Pancreas (tissue), 10 donors: ENCODE data around the gene ZSCAN5C. TPM values are rescaled to one million over a fixed set of nuclear protein-coding genes. Genes with fewer than 3 reads are reported as not detected.
"Not testable (repeated sequence)": the region's sequence is repeated elsewhere in the genome, so short reads cannot be mapped to it uniquely, and the experiment has no call there.

Experiments
- ATAC-seq, 4 donors: fragments of 200-7000 bp; cut with Tn5 transposase; one replicate each; pipeline versions ENCODE4 v1.8.0 to v1.9.1; 2020; ENCODE audit warnings: mild to moderate bottlenecking in 4 of 4, moderate library complexity in 4 of 4
- DNase-seq, 6 donors: peaks; one replicate each; pipeline ENCODE4 v3.0.0-alpha.2; 2020
- FAIRE-seq: peaks from 2 replicates; lab custom pipeline; 2012; peaks lifted over from hg19 to GRCh38; lab: Jason Lieb, UNC
- H3K27ac ChIP-seq, 4 donors: fragments of 200-600 bp; sonication (generic); 1 replicate in 3 of 4; 2 replicates in 1 of 4; pipeline versions ENCODE4 v1.5.0 to v1.8.0; 2020
- H3K27me3 ChIP-seq, 4 donors: fragments of 200-600 bp; one replicate each; pipeline ENCODE4 v1.8.0; 2021
- H3K36me3 ChIP-seq, 3 donors: fragments of 200-600 bp; sonication (generic) in 1 of 3; one replicate each; pipeline versions ENCODE4 v1.5.0 to v1.8.0; 2020 to 2021
- H3K4me1 ChIP-seq, 3 donors: fragments of 200-600 bp; one replicate each; pipeline ENCODE4 v1.8.0; 2021
- H3K4me3 ChIP-seq, 4 donors: fragments of 200-600 bp; sonication (generic) in 2 of 4; one replicate each; pipeline versions ENCODE4 v1.5.0 to v1.8.0; 2020 to 2021
- H3K9me3 ChIP-seq, 4 donors: fragments of 200-600 bp; one replicate each; pipeline ENCODE4 v1.8.0; 2021
- WGBS, 2 donors: extraction: QIAGEN DNeasy Blood & Tissue Kit; methylation state at CpG; one replicate each; pipeline ENCODE4 v1.1.7; 2013; 5-methylcytosine and 5-hydroxymethylcytosine counted together
- intact Hi-C, 3 donors: fragments of 100-400 bp; cut with DNase I; formaldehyde crosslinking; loops; one replicate each; pipeline versions ENCODE4 v1.11.1 to v1.14.2; 2022
- polyA plus RNA-seq, 2 donors: library from polyadenylated mRNA; stranded (reverse); fragments of 200-250 nt; gene quantifications; one replicate each; pipeline ENCODE4 v1.2.3, GENCODE V29; 2013
- total RNA-seq, 6 donors: library from RNA; stranded (reverse); fragmentation: NEBNext Ultra II Directional in 4 of 6; extraction: Animal tissue kit (Norgen Biotek cat#: 25700) in 4 of 6; gene quantifications; one replicate each; pipeline versions ENCODE4 v1.2.1 to v1.2.4, GENCODE V29; 2021 to 2023
- TF ChIP-seq, protein P1 (sequence below), 4 donors: fragments of 200-600 bp; sonication (generic) in 3 of 4; IDR thresholded peaks; one replicate each; pipeline versions ENCODE4 v1.5.0 to v1.8.0; 2021; ENCODE audit warnings: antibody characterized with exemption in 4 of 4
- donor health status: healthy with polysubstance abuse.
- donor health status: DM: no; HTN: no; CAD: no; lungs with moderate emphysema.
- donor health status: DM: no; HTN: no; CAD: no.
- donor health status: control.
- donor health status: control.
- donor health status: Bipolar disorder and iron deficiency.
- donor health status: DM: yes; HTN: yes; CAD: no.
- donor health status: DM: no; HTN: no; CAD: no.
- donor health status: DM: no; HTN: no; CAD: no.
- donor health status: DM: yes; HTN: yes; CAD: no.

Gene ZSCAN5C
- total and polyA plus RNA-seq, 8 donors = not detected

DNA sequence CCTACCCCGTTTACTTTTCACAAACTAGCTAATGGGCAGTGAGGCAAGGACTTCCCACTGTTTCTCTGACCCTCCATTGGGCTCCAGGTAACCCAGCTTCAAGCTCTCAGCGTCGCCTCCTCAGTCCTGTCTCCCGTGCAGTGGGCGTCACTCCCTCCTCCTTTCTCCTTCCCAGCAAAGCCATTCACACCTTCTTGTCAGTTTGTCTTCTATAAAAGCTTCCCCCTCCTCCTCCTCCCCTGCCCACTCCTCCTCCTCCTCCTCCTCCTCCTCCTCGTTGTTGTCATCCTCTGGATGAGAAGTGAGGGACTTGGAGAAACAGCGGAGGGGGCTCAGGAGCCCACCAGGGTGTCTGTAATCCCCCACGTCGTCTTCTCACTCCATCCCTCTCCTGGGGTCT lies 28.0 kb upstream of the ZSCAN5C start:
- 21 to 27% methylated on average over 9 of the region's 9 CpGs for WGBS, 2 donors
- DNase-seq (no peak), FAIRE-seq (no peak), ATAC-seq (no peak)
- intact Hi-C loops = loop anchor here in 1 of 3 donors (5.0 kb wide), 1 partner anchor 72 kb away; no protein-coding TSS in a partner anchor
- TF ChIP-seq, protein P1, sequence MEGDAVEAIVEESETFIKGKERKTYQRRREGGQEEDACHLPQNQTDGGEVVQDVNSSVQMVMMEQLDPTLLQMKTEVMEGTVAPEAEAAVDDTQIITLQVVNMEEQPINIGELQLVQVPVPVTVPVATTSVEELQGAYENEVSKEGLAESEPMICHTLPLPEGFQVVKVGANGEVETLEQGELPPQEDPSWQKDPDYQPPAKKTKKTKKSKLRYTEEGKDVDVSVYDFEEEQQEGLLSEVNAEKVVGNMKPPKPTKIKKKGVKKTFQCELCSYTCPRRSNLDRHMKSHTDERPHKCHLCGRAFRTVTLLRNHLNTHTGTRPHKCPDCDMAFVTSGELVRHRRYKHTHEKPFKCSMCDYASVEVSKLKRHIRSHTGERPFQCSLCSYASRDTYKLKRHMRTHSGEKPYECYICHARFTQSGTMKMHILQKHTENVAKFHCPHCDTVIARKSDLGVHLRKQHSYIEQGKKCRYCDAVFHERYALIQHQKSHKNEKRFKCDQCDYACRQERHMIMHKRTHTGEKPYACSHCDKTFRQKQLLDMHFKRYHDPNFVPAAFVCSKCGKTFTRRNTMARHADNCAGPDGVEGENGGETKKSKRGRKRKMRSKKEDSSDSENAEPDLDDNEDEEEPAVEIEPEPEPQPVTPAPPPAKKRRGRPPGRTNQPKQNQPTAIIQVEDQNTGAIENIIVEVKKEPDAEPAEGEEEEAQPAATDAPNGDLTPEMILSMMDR (IDR thresholded peaks at IDR 0.05) = no peak
- no peak overlapping the region for H3K27ac ChIP-seq
- no peaks in the 10 kb centered on the region for H3K27me3 ChIP-seq
- no peaks in the 10 kb centered on the region for H3K36me3 ChIP-seq
- no peaks in the 10 kb centered on the region for H3K9me3 ChIP-seq
- no peaks in the 10 kb centered on the region for H3K4me1 ChIP-seq
- H3K4me3 ChIP-seq = no peak overlapping the region

DNA sequence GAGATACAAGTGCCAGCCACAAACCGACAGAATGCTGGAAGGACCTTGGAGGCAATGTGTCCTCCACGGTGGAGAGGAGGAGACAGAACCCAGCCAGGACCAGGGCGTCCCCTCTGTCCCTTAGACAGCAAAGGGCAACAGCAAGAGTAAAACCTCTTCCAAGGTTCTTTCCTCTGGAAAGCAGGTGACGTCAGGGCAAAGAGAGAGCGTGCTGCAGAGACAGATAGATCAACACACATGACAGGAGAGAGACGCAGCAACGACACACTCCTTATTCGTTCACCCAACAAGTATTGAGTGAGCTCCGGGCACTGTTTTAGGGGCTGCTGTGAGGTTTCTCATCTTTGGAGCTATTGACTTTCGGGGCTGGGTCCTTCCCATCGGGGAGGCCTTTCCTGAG lies 27.5 kb upstream of the ZSCAN5C start:
- intact Hi-C loops = loop anchor here in 1 of 3 donors (5.0 kb wide), 1 partner anchor 72 kb away; no protein-coding TSS in a partner anchor
- 22 to 32% methylated on average over 11 of the region's 11 CpGs for WGBS, 2 donors
- H3K36me3 ChIP-seq = no peaks in the 10 kb centered on the region
- FAIRE-seq (no peak), ATAC-seq (no peak), DNase-seq (no peak)
- TF ChIP-seq, protein P1 (IDR thresholded peaks at IDR 0.05) = no peak
- H3K27ac ChIP-seq = no peak overlapping the region
- no peak overlapping the region for H3K4me3 ChIP-seq
- H3K9me3 ChIP-seq = no peaks in the 10 kb centered on the region
- no peaks in the 10 kb centered on the region for H3K4me1 ChIP-seq
- H3K27me3 ChIP-seq = no peaks in the 10 kb centered on the region

DNA sequence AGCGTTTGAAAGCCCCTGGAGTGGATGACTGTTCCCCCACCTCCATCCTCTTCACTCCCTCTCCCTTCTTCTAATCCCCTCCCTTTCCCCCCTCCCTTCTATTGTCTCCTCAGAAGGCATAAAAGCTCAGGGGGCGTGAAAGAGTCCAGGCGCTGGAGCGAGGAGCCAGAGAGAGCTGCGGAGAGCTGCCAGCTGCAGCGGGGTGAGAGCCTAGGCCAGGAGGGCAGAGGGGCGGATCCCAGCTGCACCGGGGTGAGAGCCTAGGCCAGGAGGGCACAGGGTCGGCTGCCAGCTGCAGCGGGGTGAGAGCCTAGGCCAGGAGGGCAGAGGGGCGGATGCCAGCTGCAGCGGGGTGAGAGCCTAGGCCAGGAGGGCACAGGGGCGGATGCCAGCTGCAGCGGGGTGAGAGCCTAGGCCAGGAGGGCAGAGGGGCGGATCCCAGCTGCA lies 26.2 kb upstream of the ZSCAN5C start, which contains the start of gene GALP:
TSS of gene GALP (plus strand) at position 148 of the 447 bp plus-strand sequence. CDS start 1,101 bp downstream, outside the sequence.
- intact Hi-C loops = loop anchor here in 1 of 3 donors (5.0 kb wide), 1 partner anchor 74 kb away; no protein-coding TSS in a partner anchor
- not testable (repeated sequence) for H3K36me3 ChIP-seq, DNase-seq, H3K4me3 ChIP-seq, H3K27me3 ChIP-seq, H3K4me1 ChIP-seq, H3K9me3 ChIP-seq, H3K27ac ChIP-seq, ATAC-seq, FAIRE-seq
- WGBS, 2 donors = 41 to 60% methylated on average over 14 to 15 of the region's 15 CpGs

DNA sequence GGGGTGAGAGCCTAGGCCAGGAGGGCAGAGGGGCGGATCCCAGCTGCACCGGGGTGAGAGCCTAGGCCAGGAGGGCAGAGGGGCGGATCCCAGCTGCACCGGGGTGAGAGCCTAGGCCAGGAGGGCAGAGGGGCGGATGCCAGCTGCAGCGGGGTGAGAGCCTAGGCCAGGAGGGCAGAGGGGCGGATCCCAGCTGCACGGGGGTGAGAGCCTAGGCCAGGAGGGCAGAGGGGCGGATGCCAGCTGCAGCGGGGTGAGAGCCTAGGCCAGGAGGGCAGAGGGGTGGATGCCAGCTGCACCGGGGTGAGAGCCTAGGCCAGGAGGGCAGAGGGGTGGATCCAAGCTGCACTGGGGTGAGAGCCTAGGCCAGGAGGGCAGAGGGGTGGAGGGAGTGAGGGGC lies 25.8 kb upstream of the ZSCAN5C start:
- 59 to 65% methylated on average over 9 to 11 of the region's 11 CpGs for WGBS, 2 donors
- not testable (repeated sequence) for DNase-seq

DNA sequence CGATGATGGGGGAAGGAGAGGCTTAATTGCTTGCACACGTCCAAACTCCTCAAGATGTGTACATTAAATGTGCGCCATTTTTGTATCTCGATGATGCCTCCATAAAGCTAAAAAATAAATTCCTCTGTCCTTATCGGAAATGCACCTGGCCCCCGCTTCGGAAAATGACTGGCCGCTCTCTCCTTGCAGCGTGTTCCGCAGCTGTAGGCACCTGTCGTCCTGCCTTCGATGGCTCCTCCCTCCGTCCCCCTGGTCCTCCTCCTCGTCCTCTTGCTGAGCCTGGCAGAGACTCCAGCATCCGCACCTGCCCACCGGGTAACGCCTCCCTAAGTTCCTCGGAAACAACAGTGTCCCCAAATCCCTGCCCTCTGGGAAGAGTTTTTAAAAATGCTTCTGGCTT lies 25.2 kb upstream of the ZSCAN5C start:
- DNase-seq = no peak
- no peaks in the 10 kb centered on the region for H3K36me3 ChIP-seq
- no peak for FAIRE-seq
- intact Hi-C loops = loop anchor here in 1 of 3 donors (5.0 kb wide), 1 partner anchor 75 kb away; no protein-coding TSS in a partner anchor
- 65 to 66% methylated on average over 18 of the region's 18 CpGs for WGBS, 2 donors
- ATAC-seq = no peak
- H3K27ac ChIP-seq = no peak overlapping the region
- TF ChIP-seq, protein P1 (IDR thresholded peaks at IDR 0.05) = no peak
- H3K9me3 ChIP-seq = no peaks in the 10 kb centered on the region
- no peak overlapping the region for H3K4me3 ChIP-seq
- no peaks in the 10 kb centered on the region for H3K4me1 ChIP-seq
- no peaks in the 10 kb centered on the region for H3K27me3 ChIP-seq

More for the DNA sequence above, 25.8 kb upstream of the ZSCAN5C start:
- H3K36me3 ChIP-seq, H3K4me1 ChIP-seq, FAIRE-seq, H3K4me3 ChIP-seq, H3K27ac ChIP-seq, ATAC-seq, H3K27me3 ChIP-seq, H3K9me3 ChIP-seq: not testable (repeated sequence)
- intact Hi-C loops = loop anchor here in 1 of 3 donors (5.0 kb wide), 1 partner anchor 74 kb away; no protein-coding TSS in a partner anchor
